HepG2 (cell line): Measurements from ENCODE around the gene S1PR5. TPM values are rescaled to one million over a fixed set of nuclear protein-coding genes. Genes with fewer than 3 reads are reported as not detected.
A peak's percentile ranks its signal among the peaks of the same experiment; 100 is the strongest.

ENCODE experiments used
- ATAD3A ChIP-seq: sonication (generic); formaldehyde crosslinking; IDR thresholded peaks from 2 replicates; pipeline ENCODE4 v1.4.0; 2020; ENCODE audit warnings: missing genetic modification reagents
- ATM ChIP-seq: fragments of 450-650 bp; IDR thresholded peaks from 2 replicates; pipeline ENCODE4 v1.7.1; 2017; ENCODE audit warnings: mild to moderate bottlenecking, borderline replicate concordance
- CREB1 ChIP-seq, 2 experiments: fragments of 450-650 bp in 1 of 2; IDR thresholded peaks; 2 replicates each; pipeline ENCODE4 v1.6.1; 2016 to 2017; ENCODE audit warnings: control low read depth in 1 of 2, mild to moderate bottlenecking in 1 of 2, missing compliant biosample characterization in 1 of 2, missing genetic modification characterization in 1 of 2
- FOSL2 ChIP-seq: sonication (generic); formaldehyde crosslinking; IDR thresholded peaks from 2 replicates; pipeline ENCODE4 v1.4.0; 2020; ENCODE audit warnings: missing genetic modification reagents
- IRF2 ChIP-seq: IDR thresholded peaks from 2 replicates; pipeline ENCODE4 v1.6.1; 2018; ENCODE audit warnings: missing genetic modification reagents, missing compliant biosample characterization
- KDM5A ChIP-seq: fragments of 200-600 bp; sonication (generic); IDR thresholded peaks from 2 replicates; pipeline ENCODE4 v1.7.0; 2018; ENCODE audit warnings: antibody characterized with exemption, mild to moderate bottlenecking, low read length, borderline replicate concordance
- PHF20 ChIP-seq: sonication (generic); formaldehyde crosslinking; IDR thresholded peaks from 2 replicates; pipeline ENCODE4 v1.5.0; 2020; ENCODE audit warnings: mild to moderate bottlenecking, missing genetic modification reagents
- RCOR2 ChIP-seq: IDR thresholded peaks from 2 replicates; pipeline ENCODE4 v1.6.1; 2016; ENCODE audit warnings: missing biosample characterization, missing genetic modification reagents
- SRSF4 ChIP-seq: fragments of 200-400 bp; formaldehyde crosslinking; IDR thresholded peaks from one replicate; pipeline ENCODE4 v1.6.1; 2018; ENCODE audit warnings: mild to moderate bottlenecking, low read depth, low read length, moderate library complexity; ENCODE audit not compliant: poor library complexity, severe bottlenecking
- TEF ChIP-seq: sonication (generic); formaldehyde crosslinking; IDR thresholded peaks from 2 replicates; pipeline ENCODE4 v1.5.0; 2020; ENCODE audit warnings: missing genetic modification reagents
- WIZ ChIP-seq: sonication (generic); formaldehyde crosslinking; IDR thresholded peaks from 2 replicates; pipeline ENCODE4 v1.5.1; 2020; ENCODE audit warnings: mild to moderate bottlenecking, missing genetic modification reagents
- ZNF260 ChIP-seq: sonication (generic); formaldehyde crosslinking; IDR thresholded peaks from 2 replicates; pipeline ENCODE4 v1.4.0; 2020; ENCODE audit warnings: missing genetic modification reagents, low read depth, mild to moderate bottlenecking, borderline replicate concordance
- ZNF33A ChIP-seq: sonication (generic); formaldehyde crosslinking; IDR thresholded peaks from 2 replicates; pipeline ENCODE4 v1.5.1; 2020; ENCODE audit warnings: missing genetic modification reagents, mild to moderate bottlenecking, moderate library complexity, borderline replicate concordance
- ZNF407 ChIP-seq: sonication (generic); formaldehyde crosslinking; IDR thresholded peaks from one replicate; pipeline ENCODE4 v1.5.1; 2020; ENCODE audit warnings: mild to moderate bottlenecking, missing genetic modification reagents; ENCODE audit errors: not compliant biosample characterization
- ZNF614 ChIP-seq: IDR thresholded peaks from 2 replicates; pipeline ENCODE4 v1.6.1; 2018; ENCODE audit warnings: missing biosample characterization, missing genetic modification reagents, inconsistent platforms, borderline replicate concordance
- polyA plus RNA-seq, 8 experiments: library from polyadenylated mRNA; depleted of rRNA in 3 of 8; stranded (reverse) in 7 of 8; unstranded in 1 of 8; fragments of >200 nt; fragmentation: Illumina TruSeq in 4 of 8; extraction: Trizol in 4 of 8; gene quantifications; 2 replicates each; pipeline versions ENCODE4 v1.2.1 to v1.2.3, GENCODE V29; 2011 to 2016; ENCODE audit warnings: low read depth in 4 of 8, missing spikeins in 1 of 8, mixed read lengths in 1 of 8; ENCODE audit not compliant: insufficient read depth in 1 of 8
- total RNA-seq, 5 experiments: library from RNA; depleted of rRNA; stranded (reverse); fragments of >200 nt; fragmentation: Illumina TruSeq; extraction: Trizol; gene quantifications; 2 replicates each; pipeline ENCODE4 v1.2.3, GENCODE V29; 2016; ENCODE audit warnings: low read depth in 1 of 5
- TF ChIP-seq, protein P1 (sequence below): sonication (generic); formaldehyde crosslinking; IDR thresholded peaks from 2 replicates; pipeline ENCODE4 v1.4.0; 2020; ENCODE audit warnings: missing genetic modification reagents, borderline replicate concordance
- TF ChIP-seq, protein P2 (sequence below): conservative IDR thresholded peaks from 2 replicates; pipeline ENCODE4 v1.6.1; 2018; ENCODE audit warnings: missing genetic modification reagents

S1PR5 gene
- total and polyA plus RNA-seq, 2 of the 13 experiments (the other 11 are each of a cell fraction or from before 2014, with no cell fraction given), result 0.04 TPM; not detected in 1

DNA sequence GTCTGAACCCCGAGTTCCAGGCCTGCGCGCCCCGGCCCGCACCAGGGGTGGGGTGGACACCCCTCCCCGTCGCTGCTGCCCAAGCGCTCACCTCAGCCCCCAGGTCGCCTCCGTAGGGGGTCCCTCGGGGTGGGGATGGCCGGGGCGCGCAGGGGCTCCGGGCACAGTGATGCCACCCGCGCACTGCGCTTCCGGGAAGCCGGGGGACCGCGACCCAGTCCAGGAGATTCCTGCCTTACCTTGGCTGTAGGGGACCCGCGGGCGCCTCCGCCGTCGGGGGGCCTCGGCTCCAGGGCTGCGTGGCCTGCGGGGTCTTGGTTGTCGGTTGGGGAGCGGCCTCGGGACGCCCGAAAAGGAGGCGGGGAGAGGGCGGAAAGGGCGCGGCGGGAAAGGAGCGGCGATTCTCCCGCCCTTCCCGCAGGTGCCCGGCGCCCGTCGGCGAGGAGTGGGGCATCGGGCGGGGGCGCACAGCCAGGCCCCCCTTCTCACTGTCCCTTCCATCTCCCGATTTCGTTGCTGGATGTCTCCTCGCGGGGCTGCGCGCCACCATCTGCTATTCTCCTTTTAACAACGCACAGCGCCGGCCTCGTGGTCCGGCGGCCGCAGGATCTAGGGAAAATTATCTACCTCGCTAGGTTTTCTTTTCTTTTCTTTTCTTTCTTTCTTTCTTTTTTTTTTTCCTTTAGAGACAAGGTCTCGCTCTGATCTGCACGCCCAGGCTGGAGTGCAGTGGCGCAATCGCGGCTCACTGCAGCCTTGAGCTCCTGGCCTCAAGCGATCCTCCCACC is 14.1 kb downstream of the S1PR5 start, which contains the start of gene KEAP1 (continued):
- TF ChIP-seq PHF20 (CRISPR knock-in tag), result no peak
- no peak for TF ChIP-seq ATM
- TF ChIP-seq SRSF4, result no peak
- TF ChIP-seq, protein P1, sequence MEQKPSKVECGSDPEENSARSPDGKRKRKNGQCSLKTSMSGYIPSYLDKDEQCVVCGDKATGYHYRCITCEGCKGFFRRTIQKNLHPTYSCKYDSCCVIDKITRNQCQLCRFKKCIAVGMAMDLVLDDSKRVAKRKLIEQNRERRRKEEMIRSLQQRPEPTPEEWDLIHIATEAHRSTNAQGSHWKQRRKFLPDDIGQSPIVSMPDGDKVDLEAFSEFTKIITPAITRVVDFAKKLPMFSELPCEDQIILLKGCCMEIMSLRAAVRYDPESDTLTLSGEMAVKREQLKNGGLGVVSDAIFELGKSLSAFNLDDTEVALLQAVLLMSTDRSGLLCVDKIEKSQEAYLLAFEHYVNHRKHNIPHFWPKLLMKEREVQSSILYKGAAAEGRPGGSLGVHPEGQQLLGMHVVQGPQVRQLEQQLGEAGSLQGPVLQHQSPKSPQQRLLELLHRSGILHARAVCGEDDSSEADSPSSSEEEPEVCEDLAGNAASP, result no peak
- TF ChIP-seq TEF (CRISPR knock-in tag), result 0 out of 2 replicates have a peak, but pooled peaks have one; percentile 56
- peak; percentile 75; the same call in 1 of the 2 replicates for TF ChIP-seq RCOR2 (CRISPR knock-in tag)
- no peak for TF ChIP-seq IRF2 (CRISPR knock-in tag)
- TF ChIP-seq, protein P2, sequence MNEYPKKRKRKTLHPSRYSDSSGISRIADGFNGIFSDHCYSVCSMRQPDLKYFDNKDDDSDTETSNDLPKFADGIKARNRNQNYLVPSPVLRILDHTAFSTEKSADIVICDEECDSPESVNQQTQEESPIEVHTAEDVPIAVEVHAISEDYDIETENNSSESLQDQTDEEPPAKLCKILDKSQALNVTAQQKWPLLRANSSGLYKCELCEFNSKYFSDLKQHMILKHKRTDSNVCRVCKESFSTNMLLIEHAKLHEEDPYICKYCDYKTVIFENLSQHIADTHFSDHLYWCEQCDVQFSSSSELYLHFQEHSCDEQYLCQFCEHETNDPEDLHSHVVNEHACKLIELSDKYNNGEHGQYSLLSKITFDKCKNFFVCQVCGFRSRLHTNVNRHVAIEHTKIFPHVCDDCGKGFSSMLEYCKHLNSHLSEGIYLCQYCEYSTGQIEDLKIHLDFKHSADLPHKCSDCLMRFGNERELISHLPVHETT (CRISPR knock-in tag), result no peak
- TF ChIP-seq ZNF260, result no peak
- no peak for TF ChIP-seq KDM5A
- TF ChIP-seq WIZ (CRISPR knock-in tag), result no peak
- TF ChIP-seq ZNF614 (CRISPR knock-in tag), result no peak
- no peak for TF ChIP-seq ZNF33A (CRISPR knock-in tag)
- no peak for TF ChIP-seq FOSL2 (CRISPR knock-in tag)
- TF ChIP-seq ZNF407 (CRISPR knock-in tag), result peak; percentile 85
- TF ChIP-seq ATAD3A, result no peak
- no peak for TF ChIP-seq CREB1 (IDR thresholded peaks at IDR 0.05)
- no peak for TF ChIP-seq CREB1 (CRISPR knock-in tag; IDR thresholded peaks at IDR 0.05)
